Renal pelvis (tissue), 12 donors: ENCODE results near the gene ATP6V0A4. TPM values are rescaled to one million over a fixed set of nuclear protein-coding genes. Genes with fewer than 3 reads are reported as not detected.

Source experiments
- DNase-seq: peaks from one replicate; pipeline ENCODE4 v3.0.0-alpha.2; 2013
- long read RNA-seq, 16 experiments: transcript quantifications; one replicate each; lab custom pipeline, GENCODE V29; 2026
- polyA plus RNA-seq, 3 donors: library from polyadenylated mRNA; unstranded; fragments of 120-200 nt; gene quantifications; one replicate each; pipeline ENCODE4 v1.2.1, GENCODE V29; 2013; ENCODE audit not compliant: insufficient read length in 3 of 3

The ATP6V0A4 gene
- polyA plus RNA-seq, result 10 to 100 TPM; 55.1 to 76.8 (median 56.9) TPM
- long read RNA-seq, donor 1, partial matches to known transcripts, result 40 of 42 reads
- long read RNA-seq, donor 1, other reads (novel, unspliced or antisense), result 0 of 42 reads
- long read RNA-seq, donor 2, partial matches to known transcripts, result 63 of 68 reads
- long read RNA-seq, donor 2, other reads (novel, unspliced or antisense), result 0 of 68 reads
- long read RNA-seq, donor 3, partial matches to known transcripts, result 31 of 37 reads
- long read RNA-seq, donor 3, other reads (novel, unspliced or antisense), result 0 of 37 reads
- long read RNA-seq, donor 4, partial matches to known transcripts, result 109 of 118 reads
- long read RNA-seq, donor 4, other reads (novel, unspliced or antisense), result 0 of 118 reads
- long read RNA-seq, donor 5, partial matches to known transcripts, result 39 of 39 reads
- long read RNA-seq, donor 5, other reads (novel, unspliced or antisense), result 0 of 39 reads
- long read RNA-seq, donor 6, partial matches to known transcripts, result 45 of 54 reads
- long read RNA-seq, donor 6, other reads (novel, unspliced or antisense), result 5 of 54 reads
- long read RNA-seq, donor 7, partial matches to known transcripts, result 13 of 40 reads
- long read RNA-seq, donor 7, other reads (novel, unspliced or antisense), result 23 of 40 reads
- long read RNA-seq, donor 8, result 0 reads
- long read RNA-seq, donor 9, partial matches to known transcripts, result 79 of 117 reads
- long read RNA-seq, donor 9, other reads (novel, unspliced or antisense), result 32 of 117 reads
- long read RNA-seq, donor 10, partial matches to known transcripts, result 10 of 28 reads
- long read RNA-seq, donor 10, other reads (novel, unspliced or antisense), result 17 of 28 reads
- long read RNA-seq, donor 11, partial matches to known transcripts, result 28 of 36 reads
- long read RNA-seq, donor 11, other reads (novel, unspliced or antisense), result 6 of 36 reads
- long read RNA-seq, donor 12, partial matches to known transcripts, result 67 of 77 reads
- long read RNA-seq, donor 12, other reads (novel, unspliced or antisense), result 5 of 77 reads
- long read RNA-seq, donor 13, partial matches to known transcripts, result 8 of 8 reads
- long read RNA-seq, donor 13, other reads (novel, unspliced or antisense), result 0 of 8 reads
- long read RNA-seq, donor 14, partial matches to known transcripts, result 29 of 33 reads
- long read RNA-seq, donor 14, other reads (novel, unspliced or antisense), result 0 of 33 reads
- long read RNA-seq, donor 15, partial matches to known transcripts, result 71 of 83 reads
- long read RNA-seq, donor 15, other reads (novel, unspliced or antisense), result 6 of 83 reads
- long read RNA-seq, donor 16, partial matches to known transcripts, result 130 of 156 reads
- long read RNA-seq, donor 16, other reads (novel, unspliced or antisense), result 19 of 156 reads

GRCh38 chr7:138797715-138798320, at the start of gene ATP6V0A4, which contains the start of gene TMEM213:
Gene ATP6V0A4 (minus strand): TSS chr7:138798196. CDS start chr7:138771247, 26,949 bp downstream.
Gene TMEM213 (plus strand): TSS chr7:138797994. CDS start chr7:138798105, 111 bp downstream.
- peak; percentile 16 for DNase-seq

GRCh38 chr7:138845711-138846110, 47.7 kb upstream of the ATP6V0A4 start:
- DNase-seq, result no peak

GRCh38 chr7:138843632-138844580, 45.9 kb upstream of the ATP6V0A4 start:
- DNase-seq, result no peak

- no peak for DNase-seq
Measured at GRCh38 chr7:138842111-138842510, 44.1 kb upstream of the ATP6V0A4 start.

- peak; percentile 17 for DNase-seq
Measured at GRCh38 chr7:138838166-138838565, 40.2 kb upstream of the ATP6V0A4 start.

GRCh38 chr7:138837627-138838026, 39.6 kb upstream of the ATP6V0A4 start:
- DNase-seq, result peak; percentile 11

- DNase-seq, result no peak
Measured at GRCh38 chr7:138835087-138835486, 37.1 kb upstream of the ATP6V0A4 start.

- DNase-seq, result no peak
Measured at GRCh38 chr7:138834583-138834982, 36.6 kb upstream of the ATP6V0A4 start.

- no peak for DNase-seq
Measured at GRCh38 chr7:138833596-138833995, 35.6 kb upstream of the ATP6V0A4 start.

- no peak for DNase-seq
Measured at GRCh38 chr7:138832966-138833365, 35.0 kb upstream of the ATP6V0A4 start.

- DNase-seq, result no peak
Measured at GRCh38 chr7:138829335-138829734, 31.3 kb upstream of the ATP6V0A4 start.

- no peak for DNase-seq
Measured at GRCh38 chr7:138828302-138828701, 30.3 kb upstream of the ATP6V0A4 start.

- no peak for DNase-seq
Measured at GRCh38 chr7:138825049-138825721, 27.2 kb upstream of the ATP6V0A4 start.

- no peak for DNase-seq
Measured at GRCh38 chr7:138822867-138823535, 25.0 kb upstream of the ATP6V0A4 start.

GRCh38 chr7:138821912-138822311, 23.9 kb upstream of the ATP6V0A4 start:
- no peak for DNase-seq

- DNase-seq, result no peak
Measured at GRCh38 chr7:138819625-138820024, 21.6 kb upstream of the ATP6V0A4 start.

- DNase-seq, result no peak
Measured at GRCh38 chr7:138816650-138817049, 18.7 kb upstream of the ATP6V0A4 start.

- DNase-seq, result no peak
Measured at GRCh38 chr7:138814816-138815332, 16.9 kb upstream of the ATP6V0A4 start.
